Spleen (tissue), 11 donors: ENCODE measurements around the gene MSH5. TPM values are rescaled to one million over a fixed set of nuclear protein-coding genes. Genes with fewer than 3 reads are reported as not detected.

Experiments used
- DNase-seq: peaks from one replicate; pipeline ENCODE4 v3.0.0-alpha.2; 2020
- H3K27ac ChIP-seq, 8 donors: fragments of 200-600 bp; sonication (generic) in 7 of 8; 1 replicate in 4 of 8; 2 replicates in 4 of 8; pipeline versions ENCODE4 v1.5.0 to v1.8.0; 2016 to 2021; ENCODE audit warnings: inconsistent platforms in 4 of 8, mild to moderate bottlenecking in 4 of 8, moderate library complexity in 1 of 8
- H3K27me3 ChIP-seq, 7 donors: fragments of 200-600 bp; sonication (generic) in 6 of 7; replicated peaks in 1 of 7; 1 replicate in 4 of 7; 2 replicates in 3 of 7; pipeline versions ENCODE4 v1.5.0 to v1.8.0; 2016 to 2021; ENCODE audit warnings: inconsistent platforms in 3 of 7, mild to moderate bottlenecking in 1 of 7
- H3K36me3 ChIP-seq, 6 donors: fragments of 200-600 bp; sonication (generic) in 5 of 6; 1 replicate in 4 of 6; 2 replicates in 2 of 6; pipeline versions ENCODE4 v1.5.0 to v1.8.0; 2016 to 2021; ENCODE audit warnings: inconsistent platforms in 2 of 6
- H3K4me1 ChIP-seq, 6 donors: fragments of 200-600 bp; sonication (generic) in 5 of 6; 1 replicate in 3 of 6; 2 replicates in 3 of 6; pipeline versions ENCODE4 v1.5.0 to v1.8.0; 2016 to 2021; ENCODE audit warnings: inconsistent platforms in 3 of 6
- H3K4me3 ChIP-seq, 8 donors: fragments of 200-600 bp; sonication (generic) in 7 of 8; 1 replicate in 4 of 8; 2 replicates in 4 of 8; pipeline versions ENCODE4 v1.5.0 to v1.8.0; 2016 to 2021; ENCODE audit warnings: inconsistent platforms in 4 of 8, mild to moderate bottlenecking in 4 of 8, moderate library complexity in 2 of 8
- H3K9me3 ChIP-seq, 8 donors: fragments of 200-600 bp; sonication (generic) in 7 of 8; 1 replicate in 4 of 8; 2 replicates in 4 of 8; pipeline versions ENCODE4 v1.5.0 to v1.8.0; 2016 to 2021; ENCODE audit warnings: inconsistent platforms in 4 of 8
- CTCF ChIP-seq, 11 experiments: fragments of 200-600 bp in 7 of 11; fragments of 450-650 bp in 4 of 11; sonication (generic) in 4 of 11; IDR thresholded peaks in 8 of 11; conservative IDR thresholded peaks in 3 of 11; 1 replicate in 7 of 11; 2 replicates in 4 of 11; pipeline versions ENCODE4 v1.4.0 to v1.8.0; 2016 to 2021; ENCODE audit warnings: antibody characterized with exemption in 11 of 11, inconsistent platforms in 4 of 11, mild to moderate bottlenecking in 1 of 11
- POLR2A ChIP-seq, 3 donors: fragments of 450-650 bp; IDR thresholded peaks; one replicate each; pipeline ENCODE4 v1.5.1; 2017; ENCODE audit warnings: antibody characterized with exemption in 3 of 3, mild to moderate bottlenecking in 1 of 3
- POLR2AphosphoS5 ChIP-seq, 3 donors: sonication (generic); formaldehyde crosslinking; IDR thresholded peaks; one replicate each; pipeline ENCODE4 v1.5.1; 2017; ENCODE audit warnings: antibody characterized with exemption in 3 of 3
- whole genome bisulfite sequencing, 5 donors: extraction: QIAGEN DNeasy Blood & Tissue Kit in 3 of 5; methylation state at CpG; one replicate each; pipeline versions ENCODE4 v1.1.5 to v1.1.7; 2013 to 2018; 5-methylcytosine and 5-hydroxymethylcytosine counted together
- intact Hi-C: fragments of 100-400 bp; cut with DNase I; formaldehyde crosslinking; loops from one replicate; pipeline ENCODE4 v1.15.0; 2023; ENCODE audit warnings: low total_unique reads
- polyA plus RNA-seq, 3 donors: library from polyadenylated mRNA; stranded (reverse); fragments of 200-250 nt; gene quantifications; one replicate each; pipeline ENCODE4 v1.2.1, GENCODE V29; 2013
- total RNA-seq, 7 donors: library from RNA; depleted of rRNA in 3 of 7; stranded (reverse); fragments of >200 nt in 3 of 7; fragmentation: NEBNext Ultra II Directional in 4 of 7; extraction: Animal tissue kit (Norgen Biotek cat#: 25700) in 4 of 7; gene quantifications; one replicate each; pipeline versions ENCODE4 v1.1.0 to v1.2.1, GENCODE V29; 2016 to 2021
- donor health status: healthy with polysubstance abuse.
- donor health status: DM: no; HTN: no; CAD: no; lungs with moderate emphysema.
- donor health status: DM: no; HTN: no; CAD: no.
- donor health status: Bipolar disorder and iron deficiency.
- donor health status: healthy.
- donor health status: DM: no; HTN: no; CAD: no.
- donor health status: DM: yes; HTN: yes; CAD: no.

Gene MSH5
- total and polyA plus RNA-seq, 10 donors: 11.2 to 35.2 (median 26.8) TPM

GRCh38 chr6:31740397-31741223 lies 805 bp downstream of the MSH5 start:
- TF ChIP-seq POLR2A (IDR thresholded peaks at IDR 0.05) (peak in 1 of 3 donors; percentile 28), CTCF (IDR thresholded peaks at IDR 0.05 in 8 of 11, conservative IDR thresholded peaks at IDR 0.05 in 3 of 11) (no peak), POLR2AphosphoS5 (IDR thresholded peaks at IDR 0.05) (no peak)
- H3K36me3 ChIP-seq: peaks cover 0 to 15% (median 0%) of the 10 kb centered on the region in 6 donors
- intact Hi-C loops: no loop called here
- peaks cover 26 to 50% (median 45%) of the 10 kb centered on the region in 6 donors for H3K4me1 ChIP-seq
- no peaks in the 10 kb centered on the region for H3K9me3 ChIP-seq
- peak; percentile 92 for DNase-seq
- 5 to 9% (median 8%) methylated on average over 24 to 29 of the region's 29 CpGs for WGBS, 5 donors
- H3K27me3 ChIP-seq: no peaks in the 10 kb centered on the region
- peak overlapping the region; percentile 70 to 99 (median 90) for H3K27ac ChIP-seq
- peak overlapping the region; percentile 74 to 93 (median 86) for H3K4me3 ChIP-seq

- Histone ChIP-seq H3K9me3 (no peaks in the 10 kb centered on the region), H3K4me1 (peaks cover 23 to 45% (median 39%) of the 10 kb centered on the region in 6 donors), H3K27ac (no peak overlapping the region), H3K4me3 (no peak overlapping the region), H3K27me3 (no peaks in the 10 kb centered on the region), H3K36me3 (peaks cover 0 to 15% (median 0%) of the 10 kb centered on the region in 6 donors)
- no peak for DNase-seq
- WGBS, 5 donors: 91 to 96% (median 95%) methylated on average over 2 of the region's 2 CpGs
- intact Hi-C loops: no loop called here
- TF ChIP-seq CTCF (IDR thresholded peaks at IDR 0.05 in 8 of 11, conservative IDR thresholded peaks at IDR 0.05 in 3 of 11) (no peak), POLR2A (IDR thresholded peaks at IDR 0.05) (no peak), POLR2AphosphoS5 (IDR thresholded peaks at IDR 0.05) (no peak)
These were observed 2.0 kb downstream of the MSH5 start for GRCh38 chr6:31741815-31742214.

GRCh38 chr6:31742894-31743293 lies 3.1 kb downstream of the MSH5 start:
- peaks cover 12 to 34% (median 28%) of the 10 kb centered on the region in 6 donors for H3K4me1 ChIP-seq
- H3K36me3 ChIP-seq: peaks cover 0 to 15% (median 0%) of the 10 kb centered on the region in 6 donors
- DNase-seq: no peak
- no peak overlapping the region for H3K4me3 ChIP-seq
- WGBS, 5 donors: 93 to 97% (median 96%) methylated on average over 3 of the region's 3 CpGs
- no peaks in the 10 kb centered on the region for H3K27me3 ChIP-seq
- no peaks in the 10 kb centered on the region for H3K9me3 ChIP-seq
- H3K27ac ChIP-seq: no peak overlapping the region
- intact Hi-C loops: no loop called here
- TF ChIP-seq POLR2AphosphoS5 (IDR thresholded peaks at IDR 0.05) (no peak), CTCF (IDR thresholded peaks at IDR 0.05 in 8 of 11, conservative IDR thresholded peaks at IDR 0.05 in 3 of 11) (no peak), POLR2A (IDR thresholded peaks at IDR 0.05) (no peak)

- Histone ChIP-seq H3K27ac (no peak overlapping the region), H3K4me1 (peaks cover 1 to 18% (median 13%) of the 10 kb centered on the region in 6 donors), H3K36me3 (peaks cover 0 to 15% (median 0%) of the 10 kb centered on the region in 6 donors), H3K4me3 (no peak overlapping the region), H3K27me3 (no peaks in the 10 kb centered on the region), H3K9me3 (no peaks in the 10 kb centered on the region)
- intact Hi-C loops: no loop called here
- WGBS, 5 donors: 30 to 64% (median 53%) methylated on average over 1 of the region's 1 CpG
- no peak for TF ChIP-seq POLR2AphosphoS5 (IDR thresholded peaks at IDR 0.05)
- no peak for TF ChIP-seq POLR2A (IDR thresholded peaks at IDR 0.05)
- no peak for TF ChIP-seq CTCF (IDR thresholded peaks at IDR 0.05 in 8 of 11, conservative IDR thresholded peaks at IDR 0.05 in 3 of 11)
- no peak for DNase-seq
These were observed 4.6 kb downstream of the MSH5 start for GRCh38 chr6:31744422-31744821.
